Neural crest cell (in vitro differentiated cells): Measurements from ENCODE around the gene PPM1B. TPM values are rescaled to one million over a fixed set of nuclear protein-coding genes. Genes with fewer than 3 reads are reported as not detected.
"Not testable (repeated sequence)": the region's sequence is repeated elsewhere in the genome, so short reads cannot be mapped to it uniquely, and the experiment has no call there.

ENCODE experiments used
- DNase-seq: peaks from one replicate; pipeline ENCODE4 v3.0.0; 2021; ENCODE audit warnings: low read depth, mixed read lengths, low spot score
- H3K27ac Mint-ChIP-seq: one replicate; pipeline ENCODE4 v1.8.0; 2021; ENCODE audit warnings: mild to moderate bottlenecking, mixed read lengths; ENCODE audit not compliant: unreplicated experiment
- H3K27me3 Mint-ChIP-seq: 2 replicates; pipeline ENCODE4 v1.8.0; 2021; ENCODE audit warnings: low read depth, mild to moderate bottlenecking, mixed read lengths
- H3K36me3 Mint-ChIP-seq: 2 replicates; pipeline ENCODE4 v1.8.0; 2021; ENCODE audit warnings: low read depth, mild to moderate bottlenecking, mixed read lengths
- H3K4me1 Mint-ChIP-seq: 2 replicates; pipeline ENCODE4 v1.8.0; 2021; ENCODE audit warnings: mixed read lengths
- H3K4me3 Mint-ChIP-seq: one replicate; pipeline ENCODE4 v1.8.0; 2021; ENCODE audit warnings: mild to moderate bottlenecking, mixed read lengths
- H3K9me3 Mint-ChIP-seq: 2 replicates; pipeline ENCODE4 v1.8.0; 2021; ENCODE audit warnings: mixed read lengths
- CTCF ChIP-seq: fragments of 200-600 bp; sonication (generic); conservative IDR thresholded peaks from 2 replicates; pipeline ENCODE4 v1.5.0; 2021; ENCODE audit warnings: antibody characterized with exemption, mild to moderate bottlenecking
- total RNA-seq: library from RNA; stranded (reverse); gene quantifications from 2 replicates; pipeline ENCODE4 v1.2.1, GENCODE V29; 2021

Gene PPM1B
- total RNA-seq, 1 donor from 2014 or later = 37.4 TPM

GRCh38 chr2:44207102-44207501 lies 38.4 kb downstream of the PPM1B start:
- DNase-seq = no peak
- Mint-ChIP-seq H3K27me3 (no peaks in the 10 kb centered on the region), H3K36me3 (peaks cover 18% of the 10 kb centered on the region), H3K27ac (no peak overlapping the region), H3K4me1 (no peaks in the 10 kb centered on the region), H3K9me3 (peaks cover 5% of the 10 kb centered on the region), H3K4me3 (no peak overlapping the region)
- TF ChIP-seq CTCF = no peak

GRCh38 chr2:44207648-44208047 lies 39.0 kb downstream of the PPM1B start:
- not testable (repeated sequence) for H3K4me3 Mint-ChIP-seq, H3K4me1 Mint-ChIP-seq, DNase-seq, H3K27ac Mint-ChIP-seq, H3K9me3 Mint-ChIP-seq, H3K27me3 Mint-ChIP-seq
- H3K36me3 Mint-ChIP-seq = peaks cover 20% of the 10 kb centered on the region

- DNase-seq = no peak
- no peak for TF ChIP-seq CTCF
- no peaks in the 10 kb centered on the region for H3K9me3 Mint-ChIP-seq
- peak overlapping the region; percentile 21 for H3K4me3 Mint-ChIP-seq
- H3K4me1 Mint-ChIP-seq = no peaks in the 10 kb centered on the region
- H3K36me3 Mint-ChIP-seq = peaks cover 16% of the 10 kb centered on the region
- no peaks in the 10 kb centered on the region for H3K27me3 Mint-ChIP-seq
- H3K27ac Mint-ChIP-seq = no peak overlapping the region
Observed at GRCh38 chr2:44210362-44210761, 41.7 kb downstream of the PPM1B start.

GRCh38 chr2:44211183-44211582 lies 42.5 kb downstream of the PPM1B start:
- Mint-ChIP-seq H3K36me3 (peaks cover 16% of the 10 kb centered on the region), H3K4me1 (no peaks in the 10 kb centered on the region), H3K27ac (no peak overlapping the region), H3K4me3 (no peak overlapping the region), H3K9me3 (no peaks in the 10 kb centered on the region), H3K27me3 (no peaks in the 10 kb centered on the region)
- TF ChIP-seq CTCF = no peak
- no peak for DNase-seq

GRCh38 chr2:44212302-44212701 lies 43.6 kb downstream of the PPM1B start:
- TF ChIP-seq CTCF = no peak
- Mint-ChIP-seq H3K4me1 (no peaks in the 10 kb centered on the region), H3K4me3 (no peak overlapping the region), H3K27ac (no peak overlapping the region), H3K36me3 (peaks cover 16% of the 10 kb centered on the region), H3K27me3 (no peaks in the 10 kb centered on the region), H3K9me3 (no peaks in the 10 kb centered on the region)
- no peak for DNase-seq

GRCh38 chr2:44215827-44216226 lies 47.2 kb downstream of the PPM1B start:
- DNase-seq = no peak
- H3K27me3 Mint-ChIP-seq = no peaks in the 10 kb centered on the region
- no peak overlapping the region for H3K4me3 Mint-ChIP-seq
- no peak overlapping the region for H3K27ac Mint-ChIP-seq
- TF ChIP-seq CTCF = no peak
- H3K9me3 Mint-ChIP-seq = no peaks in the 10 kb centered on the region
- no peaks in the 10 kb centered on the region for H3K4me1 Mint-ChIP-seq
- H3K36me3 Mint-ChIP-seq = peaks cover 11% of the 10 kb centered on the region
